HG03442 (cell line): ENCODE results near the gene PCYT1B.
A peak's percentile ranks its signal among the peaks of the same experiment; 100 is the strongest.
"Not testable (repeated sequence)": the region's sequence is repeated elsewhere in the genome, so short reads cannot be mapped to it uniquely, and the experiment has no call there.

ENCODE experiments used
- ATAC-seq: cut with Tn5 transposase; IDR thresholded peaks from one replicate; pipeline ENCODE4 v1.9.1; 2021; ENCODE audit warnings: mild to moderate bottlenecking, moderate library complexity; ENCODE audit not compliant: unreplicated experiment

Gene PCYT1B

GRCh38 chrX:24646745-24647182, 383 bp downstream of the PCYT1B start:
- ATAC-seq: no peak

DNA sequence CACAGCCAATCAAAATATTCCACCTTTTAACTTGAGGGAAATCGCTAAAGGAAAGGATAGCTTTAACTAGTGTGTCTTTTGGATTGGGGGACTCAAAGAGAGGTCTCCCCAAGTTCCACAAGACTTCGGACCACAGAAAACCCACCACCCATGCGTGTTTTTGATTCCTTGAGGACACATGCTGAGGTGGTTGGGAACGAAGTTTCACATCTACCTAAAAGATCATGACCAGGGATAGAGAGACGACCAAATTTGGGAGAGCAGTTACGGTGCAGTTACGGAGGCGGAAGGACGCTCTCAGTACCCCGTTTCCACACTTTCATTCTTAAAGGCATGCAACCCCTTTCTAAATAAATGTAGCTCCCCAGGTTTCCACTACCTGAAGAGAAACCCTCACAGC, 1.1 kb downstream of the PCYT1B start:
- ATAC-seq: no peak

GRCh38 chrX:24643116-24643515, 4.0 kb downstream of the PCYT1B start:
- no peak for ATAC-seq

DNA sequence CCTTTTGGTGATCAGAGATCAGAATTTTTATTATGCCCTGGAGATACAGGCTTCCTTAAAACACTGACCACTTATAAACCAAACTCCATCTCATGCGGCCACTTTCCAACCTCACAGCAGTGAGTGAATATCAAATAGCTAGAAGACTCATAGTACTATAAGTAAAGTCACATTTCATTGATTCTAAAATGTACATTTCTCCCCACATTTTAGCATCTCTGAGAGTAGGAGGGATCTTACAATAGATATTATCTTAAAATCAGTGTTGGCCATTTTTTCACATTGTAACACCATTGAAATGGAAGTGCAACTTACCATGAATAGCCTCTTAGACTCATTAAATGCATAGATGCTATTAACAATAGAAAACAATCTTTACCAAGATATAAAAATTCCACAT, 17.4 kb downstream of the PCYT1B start:
- ATAC-seq: no peak

DNA sequence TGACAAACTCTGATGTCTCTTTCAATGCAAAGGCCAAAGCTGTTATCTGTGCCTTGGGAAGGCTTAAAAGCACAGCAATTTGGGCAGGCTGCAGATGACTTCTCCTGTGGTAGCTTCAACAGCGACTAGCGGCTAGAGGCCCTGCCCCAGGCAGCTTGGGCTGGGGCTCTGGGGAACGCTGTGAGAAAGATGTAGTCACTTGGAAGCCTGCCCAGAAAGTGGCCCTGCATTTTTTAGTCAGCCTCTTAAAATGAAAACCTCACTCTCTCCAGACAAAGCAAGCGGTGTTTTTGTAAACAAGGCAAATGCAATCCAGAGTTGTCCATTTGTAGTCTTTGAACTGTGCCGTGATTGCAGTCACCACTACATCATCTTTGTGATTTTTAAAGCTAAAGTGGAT, 27.5 kb downstream of the PCYT1B start:
- ATAC-seq: no peak

DNA sequence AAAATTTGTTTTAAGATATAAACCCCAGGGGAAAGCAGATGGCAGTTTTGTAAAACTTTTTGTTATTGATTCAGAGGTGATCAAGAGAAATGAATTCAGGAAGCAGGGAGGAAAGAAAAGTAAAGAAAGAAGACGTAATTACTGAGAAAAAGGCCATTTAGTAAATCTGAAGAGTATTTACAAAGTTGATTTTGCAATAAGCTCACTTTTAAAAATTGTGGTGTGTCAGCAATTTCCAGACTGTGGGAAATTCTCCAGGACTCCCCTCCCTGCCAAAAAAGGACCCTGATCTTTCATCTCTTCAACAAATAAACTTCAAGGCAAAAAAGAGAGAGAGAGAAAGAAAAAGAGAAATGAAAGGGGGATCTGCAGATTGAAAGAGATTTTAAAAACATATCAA, 36.6 kb downstream of the PCYT1B start:
- no peak for ATAC-seq

DNA sequence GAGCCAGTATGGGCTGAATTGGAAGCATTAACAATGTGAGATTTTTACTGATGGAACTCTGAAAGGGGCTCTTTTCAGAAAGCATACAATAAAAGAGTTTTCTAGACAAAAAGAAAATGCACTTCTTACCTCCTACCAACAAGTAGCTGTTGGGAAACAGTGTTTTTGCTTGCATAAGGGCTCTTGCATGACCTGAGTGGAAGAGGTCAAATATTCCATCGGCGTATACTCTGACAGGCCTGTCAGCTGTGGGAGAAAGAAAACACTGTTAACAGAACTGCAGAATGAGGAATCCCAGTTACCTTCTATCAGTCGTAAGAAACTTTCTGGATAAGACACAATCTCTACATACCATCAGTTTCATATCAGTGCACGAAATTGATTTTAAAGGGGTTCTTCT, 39.5 kb downstream of the PCYT1B start:
- ATAC-seq: no peak

DNA sequence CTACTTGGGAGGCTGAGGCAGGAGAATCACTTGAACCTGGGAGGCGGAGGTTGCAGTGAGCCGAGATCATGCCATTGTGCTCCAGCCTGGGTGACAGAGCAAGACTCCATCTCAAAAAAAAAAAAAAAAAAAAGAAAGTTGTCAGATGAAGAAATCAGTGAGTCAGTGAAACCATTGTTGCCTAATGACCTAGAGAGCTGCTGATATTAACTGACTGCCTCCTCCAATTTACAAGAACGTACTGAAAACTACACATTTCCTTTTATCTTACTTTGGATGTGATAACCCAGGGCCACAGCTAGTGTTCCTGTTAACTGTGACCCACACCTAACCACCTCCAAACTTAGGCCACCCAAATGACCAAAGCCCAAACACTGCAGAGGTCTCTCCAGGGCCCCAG, 41.2 kb downstream of the PCYT1B start:
- ATAC-seq: not testable (repeated sequence)

- no peak for ATAC-seq
Observed at GRCh38 chrX:24603191-24603590, 44.0 kb downstream of the PCYT1B start.

DNA sequence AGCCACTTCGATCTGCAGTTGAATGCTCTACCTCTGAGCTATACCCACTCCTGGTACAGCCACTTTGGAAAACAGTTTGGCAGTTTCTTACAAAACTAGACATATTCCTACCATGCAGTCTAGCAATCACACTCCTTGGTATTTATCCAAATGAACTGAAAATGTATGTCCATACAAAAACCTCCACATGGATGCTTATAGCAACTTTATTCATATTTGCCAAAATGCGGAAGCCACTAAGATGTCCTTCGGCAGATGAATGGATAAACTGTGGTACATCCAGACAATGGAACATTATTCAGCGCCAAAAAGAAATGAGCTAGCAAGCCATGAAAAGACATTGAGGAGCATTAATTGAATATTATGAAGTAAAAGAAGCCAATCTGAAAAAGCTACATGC, 45.3 kb downstream of the PCYT1B start:
- no peak for ATAC-seq

GRCh38 chrX:24594501-24594900, 52.6 kb downstream of the PCYT1B start:
- ATAC-seq: no peak

- no peak for ATAC-seq
Observed at GRCh38 chrX:24590111-24590510, 57.0 kb downstream of the PCYT1B start.

DNA sequence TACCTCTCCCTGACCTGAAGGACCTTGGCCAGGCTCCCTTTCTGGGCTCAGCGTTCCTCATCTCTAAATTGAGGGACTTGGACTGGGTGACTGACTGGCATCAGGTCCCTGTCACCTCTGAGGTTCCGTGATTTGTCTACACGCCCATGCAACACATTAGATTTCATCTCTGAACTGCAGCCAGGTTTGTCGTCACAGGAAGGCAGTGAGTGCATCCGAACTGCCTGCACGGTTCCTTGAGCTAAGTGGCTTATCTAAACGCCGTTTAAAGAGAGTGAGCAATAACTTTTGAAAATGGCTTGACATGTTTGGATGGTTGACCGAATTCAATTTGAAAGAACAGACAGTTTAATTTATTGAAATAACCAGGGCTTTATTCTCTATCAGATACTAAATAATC, 70.1 kb downstream of the PCYT1B start:
- no peak for ATAC-seq

DNA sequence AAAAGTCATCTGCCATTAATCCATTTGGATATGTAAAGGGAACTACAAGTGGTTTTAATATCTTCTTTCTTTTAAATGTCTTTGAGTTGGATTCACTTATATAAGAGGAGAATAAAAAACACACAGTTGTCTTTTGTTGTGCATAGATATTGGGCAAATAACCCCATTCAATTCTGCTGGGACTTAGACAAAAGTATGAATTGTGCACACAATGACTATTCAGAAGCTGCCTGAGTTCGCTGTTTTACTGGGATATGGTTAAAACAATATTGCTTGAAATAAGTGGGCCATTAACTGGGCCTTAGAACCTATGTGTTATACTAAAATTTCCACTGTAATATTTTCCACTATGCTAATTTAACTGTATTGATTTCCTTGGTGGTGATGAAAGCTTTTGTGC, 71.7 kb downstream of the PCYT1B start:
- ATAC-seq: no peak

DNA sequence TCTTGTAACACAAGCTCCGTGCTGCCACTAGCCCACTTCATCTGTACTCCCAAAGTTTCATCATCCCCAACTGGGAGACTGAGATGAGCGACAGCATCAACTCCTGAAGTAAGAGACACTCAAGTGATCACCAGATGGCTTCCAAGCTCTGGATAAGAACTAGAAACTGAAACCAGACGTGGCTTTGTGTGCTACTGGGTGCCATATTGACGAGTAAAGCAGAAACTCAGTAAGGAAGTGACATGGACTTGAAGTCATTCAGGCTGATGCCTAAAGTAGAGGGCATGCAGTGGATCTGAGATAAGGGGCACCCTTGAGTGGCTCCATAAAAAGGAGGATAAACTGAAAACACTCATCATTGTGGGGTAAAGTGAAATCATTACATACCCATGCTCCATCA, 72.4 kb downstream of the PCYT1B start:
- no peak for ATAC-seq

- ATAC-seq: no peak
Observed at GRCh38 chrX:24567169-24567568, 80.0 kb downstream of the PCYT1B start.

DNA sequence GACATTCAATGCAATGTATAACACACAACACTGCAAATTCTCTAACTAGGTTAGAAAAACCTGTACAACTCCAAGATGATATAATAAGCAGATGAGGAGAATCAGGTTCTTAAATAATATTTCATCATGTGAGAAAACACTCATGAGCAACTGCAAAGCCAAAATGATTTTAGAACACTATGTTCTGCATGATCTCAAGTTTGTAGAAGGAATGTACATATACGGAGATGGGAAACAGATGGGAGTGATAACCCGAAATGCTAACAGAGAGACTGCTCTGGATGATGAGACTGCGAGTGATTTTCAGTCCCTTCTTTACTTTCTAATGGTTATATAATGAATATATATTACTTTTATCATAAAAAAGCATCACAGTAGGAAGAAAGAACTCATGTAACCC, 80.9 kb downstream of the PCYT1B start:
- ATAC-seq: no peak

- ATAC-seq: no peak
Observed at GRCh38 chrX:24563291-24564010, 83.7 kb downstream of the PCYT1B start.

GRCh38 chrX:24561121-24561520, 86.0 kb downstream of the PCYT1B start:
- ATAC-seq: peak; percentile 45

- no peak for ATAC-seq
Observed at GRCh38 chrX:24553011-24553410, 94.1 kb downstream of the PCYT1B start.

GRCh38 chrX:24550166-24550565, 97.0 kb downstream of the PCYT1B start:
- ATAC-seq: no peak

DNA sequence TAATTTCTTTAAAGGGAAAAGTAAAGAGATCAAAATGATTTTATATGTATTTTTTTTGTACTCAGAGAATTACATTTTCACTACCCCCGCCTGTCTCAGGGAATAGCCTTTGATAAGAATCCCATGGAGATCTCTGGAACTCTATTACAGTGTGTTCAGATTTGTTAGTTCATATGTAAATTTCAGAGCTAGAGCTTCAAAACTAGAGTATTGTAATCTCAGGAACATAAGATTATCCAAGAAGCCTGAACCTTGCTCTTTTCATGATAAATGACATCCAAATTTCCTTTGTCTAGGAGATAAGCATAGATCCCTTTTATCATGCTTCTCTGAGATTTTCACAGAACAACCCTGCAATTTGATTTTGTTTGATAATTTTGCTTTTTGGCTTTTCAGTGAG, 99.2 kb downstream of the PCYT1B start:
- no peak for ATAC-seq

GRCh38 chrX:24542756-24543155, 104.4 kb downstream of the PCYT1B start:
- ATAC-seq: no peak
